Lung (tissue), 12 donors: ENCODE measurements around the gene TREM2. TPM values are rescaled to one million over a fixed set of nuclear protein-coding genes. Genes with fewer than 3 reads are reported as not detected.

Experiments used
- ATAC-seq: fragments of 200-7000 bp; cut with Tn5 transposase; one replicate; pipeline ENCODE4 v1.9.1; 2020; ENCODE audit warnings: moderate number of reproducible peaks; ENCODE audit not compliant: insufficient read depth, low FRiP score
- DNase-seq, 3 donors: peaks; one replicate each; pipeline ENCODE4 v3.0.0-alpha.2; 2013 to 2017
- H3K27ac ChIP-seq, 2 donors: one replicate each; pipeline ENCODE4 v1.5.1; 2013; ENCODE audit warnings: mild to moderate bottlenecking in 2 of 2, moderate library complexity in 2 of 2, control low read depth in 1 of 2, inconsistent platforms in 1 of 2, low read depth in 1 of 2, low read length in 1 of 2
- H3K27me3 ChIP-seq, 3 donors: one replicate each; pipeline ENCODE4 v1.5.1; 2013; ENCODE audit warnings: low read length in 2 of 3; ENCODE audit not compliant: control insufficient read depth in 3 of 3, insufficient read depth in 3 of 3
- H3K36me3 ChIP-seq, 4 donors: one replicate each; pipeline ENCODE4 v1.5.1; 2013; ENCODE audit warnings: low read length in 4 of 4, mild to moderate bottlenecking in 1 of 4, moderate library complexity in 1 of 4; ENCODE audit not compliant: control insufficient read depth in 4 of 4, insufficient read depth in 4 of 4
- H3K4me1 ChIP-seq, 5 donors: one replicate each; pipeline ENCODE4 v1.5.1; 2013; ENCODE audit warnings: low read length in 5 of 5, mild to moderate bottlenecking in 2 of 5, moderate library complexity in 1 of 5; ENCODE audit not compliant: control insufficient read depth in 5 of 5, insufficient read depth in 5 of 5
- H3K4me3 ChIP-seq: one replicate; pipeline ENCODE4 v1.5.1; 2013; ENCODE audit warnings: mild to moderate bottlenecking, control low read depth, moderate library complexity
- H3K9ac ChIP-seq, 2 donors: one replicate each; pipeline ENCODE4 v1.5.1; 2013; ENCODE audit warnings: low read length in 2 of 2, control low read depth in 1 of 2; ENCODE audit not compliant: insufficient read depth in 1 of 2
- H3K9me3 ChIP-seq, 4 donors: one replicate each; pipeline ENCODE4 v1.5.1; 2013; ENCODE audit warnings: low read length in 3 of 4, mild to moderate bottlenecking in 1 of 4, moderate library complexity in 1 of 4; ENCODE audit not compliant: control insufficient read depth in 4 of 4, insufficient read depth in 3 of 4
- WGBS, 2 donors: extraction: QIAGEN DNeasy Blood & Tissue Kit; methylation state at CpG; one replicate each; pipeline ENCODE4 v1.1.7; 2013; 5-methylcytosine and 5-hydroxymethylcytosine counted together
- polyA plus RNA-seq, 2 donors: library from polyadenylated mRNA; stranded (reverse); fragments of 200-250 nt; gene quantifications; one replicate each; pipeline ENCODE4 v1.2.1, GENCODE V29; 2013
- total RNA-seq, 2 donors: library from RNA; depleted of rRNA in 1 of 2; stranded (reverse); fragments of >200 nt in 1 of 2; gene quantifications; one replicate each; pipeline ENCODE4 v1.2.1, GENCODE V29; 2014 to 2021
- TF ChIP-seq, protein P1 (sequence below): IDR thresholded peaks from 2 replicates; pipeline ENCODE4 v1.5.1; 2012; ENCODE audit warnings: mild to moderate bottlenecking; ENCODE audit errors: control extremely low read depth, extremely low read depth
- donor health status: control.
- donor health status: control.
- donor health status: Bipolar disorder and iron deficiency.
- donor health status: healthy.
- donor health status: DM: yes; HTN: yes; CAD: no.

The TREM2 gene
- total and polyA plus RNA-seq, 4 donors, result 1.6 to 48.0 (median 9.1) TPM

DNA sequence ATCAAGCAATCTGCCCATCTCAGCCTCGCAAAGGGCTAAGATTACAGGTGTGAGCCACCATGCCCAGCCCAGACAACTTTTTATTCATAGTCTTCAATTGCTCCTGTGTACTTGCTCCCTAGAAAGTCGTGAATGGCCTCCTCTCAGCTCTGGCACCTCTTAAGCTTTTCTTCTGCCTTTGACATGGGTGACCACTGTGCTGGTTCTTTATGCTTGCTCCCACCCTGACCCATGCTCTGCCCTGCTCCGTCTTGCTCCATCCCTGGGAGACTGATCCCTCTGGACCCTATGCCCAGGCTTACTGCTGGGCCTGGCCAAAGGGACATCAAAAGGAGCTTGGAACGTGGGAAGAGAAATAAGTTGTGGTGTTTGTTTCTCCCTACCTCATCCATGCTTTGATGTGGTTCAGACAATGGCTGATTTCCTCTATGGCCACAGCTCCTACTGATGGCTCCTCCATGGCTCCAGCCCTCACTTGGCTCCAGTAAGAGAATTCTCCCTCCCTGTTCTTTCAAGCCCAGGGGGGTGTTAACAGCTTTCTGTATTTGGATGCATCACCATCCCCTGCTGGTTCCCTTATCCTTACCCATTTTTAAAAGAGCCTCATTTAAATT is 7.7 kb upstream of the TREM2 start:
- no peak overlapping the region for H3K9ac ChIP-seq
- ATAC-seq (no peak), DNase-seq (no peak)
- H3K27me3 ChIP-seq, result peaks cover 0 to 11% (median 0%) of the 10 kb centered on the region in 3 donors
- no peaks in the 10 kb centered on the region for H3K4me1 ChIP-seq
- WGBS, 2 donors, result 71 to 76% methylated on average over 4 of the region's 4 CpGs
- peaks cover 0 to 3% (median 0%) of the 10 kb centered on the region in 4 donors for H3K9me3 ChIP-seq
- H3K4me3 ChIP-seq, result no peak overlapping the region
- H3K36me3 ChIP-seq, result no peaks in the 10 kb centered on the region
- H3K27ac ChIP-seq, result no peak overlapping the region
- TF ChIP-seq, protein P1, sequence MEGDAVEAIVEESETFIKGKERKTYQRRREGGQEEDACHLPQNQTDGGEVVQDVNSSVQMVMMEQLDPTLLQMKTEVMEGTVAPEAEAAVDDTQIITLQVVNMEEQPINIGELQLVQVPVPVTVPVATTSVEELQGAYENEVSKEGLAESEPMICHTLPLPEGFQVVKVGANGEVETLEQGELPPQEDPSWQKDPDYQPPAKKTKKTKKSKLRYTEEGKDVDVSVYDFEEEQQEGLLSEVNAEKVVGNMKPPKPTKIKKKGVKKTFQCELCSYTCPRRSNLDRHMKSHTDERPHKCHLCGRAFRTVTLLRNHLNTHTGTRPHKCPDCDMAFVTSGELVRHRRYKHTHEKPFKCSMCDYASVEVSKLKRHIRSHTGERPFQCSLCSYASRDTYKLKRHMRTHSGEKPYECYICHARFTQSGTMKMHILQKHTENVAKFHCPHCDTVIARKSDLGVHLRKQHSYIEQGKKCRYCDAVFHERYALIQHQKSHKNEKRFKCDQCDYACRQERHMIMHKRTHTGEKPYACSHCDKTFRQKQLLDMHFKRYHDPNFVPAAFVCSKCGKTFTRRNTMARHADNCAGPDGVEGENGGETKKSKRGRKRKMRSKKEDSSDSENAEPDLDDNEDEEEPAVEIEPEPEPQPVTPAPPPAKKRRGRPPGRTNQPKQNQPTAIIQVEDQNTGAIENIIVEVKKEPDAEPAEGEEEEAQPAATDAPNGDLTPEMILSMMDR, result no peak

GRCh38 chr6:41167173-41167963 is 4.5 kb upstream of the TREM2 start:
- TF ChIP-seq, protein P1, result no peak
- no peaks in the 10 kb centered on the region for H3K36me3 ChIP-seq
- no peak overlapping the region for H3K9ac ChIP-seq
- ATAC-seq (no peak), DNase-seq (peak; percentile 13 to 55 (median 33))
- WGBS, 2 donors, result 58 to 71% methylated on average over 5 of the region's 5 CpGs
- no peak overlapping the region for H3K27ac ChIP-seq
- peaks cover 0 to 3% (median 0%) of the 10 kb centered on the region in 4 donors for H3K9me3 ChIP-seq
- H3K4me1 ChIP-seq, result no peaks in the 10 kb centered on the region
- peaks cover 0 to 6% (median 0%) of the 10 kb centered on the region in 3 donors for H3K27me3 ChIP-seq
- no peak overlapping the region for H3K4me3 ChIP-seq

DNA sequence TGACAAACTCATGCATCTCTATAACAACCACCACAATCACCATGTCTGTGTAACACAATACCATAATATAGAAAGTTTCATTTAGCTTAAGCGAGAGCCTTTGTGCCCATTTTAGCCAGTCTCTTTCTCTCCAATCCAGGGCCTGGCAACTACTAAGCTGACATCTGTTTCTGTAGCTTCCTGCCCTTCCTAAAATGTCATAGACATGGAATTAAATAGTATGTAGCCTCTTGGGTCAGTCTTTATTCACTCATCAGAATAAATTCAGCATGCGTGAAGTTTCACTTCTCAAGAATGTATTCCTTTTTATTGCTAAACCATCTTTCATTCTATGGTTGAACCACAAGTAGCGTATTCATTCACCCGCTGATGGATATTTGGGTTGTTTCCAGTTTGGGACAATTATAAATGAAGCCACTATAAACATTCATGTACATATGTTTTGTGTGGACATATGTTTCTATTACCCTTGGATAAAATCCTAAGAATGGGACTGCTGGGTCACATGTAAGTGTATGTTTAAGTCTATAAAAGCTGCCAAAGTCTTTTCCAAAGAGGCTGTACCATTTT is 1.7 kb upstream of the TREM2 start:
- H3K4me1 ChIP-seq, result peaks cover 0 to 5% (median 2%) of the 10 kb centered on the region in 5 donors
- peaks cover 0 to 3% (median 0%) of the 10 kb centered on the region in 4 donors for H3K9me3 ChIP-seq
- WGBS, 2 donors, result 83 to 90% methylated on average over 4 of the region's 4 CpGs
- TF ChIP-seq, protein P1, result no peak
- no peaks in the 10 kb centered on the region for H3K27me3 ChIP-seq
- DNase-seq (peak in 1 of 3 donors; percentile 27), ATAC-seq (no peak)
- H3K36me3 ChIP-seq, result no peaks in the 10 kb centered on the region
- H3K4me3 ChIP-seq, result no peak overlapping the region
- H3K9ac ChIP-seq, result no peak overlapping the region
- H3K27ac ChIP-seq, result no peak overlapping the region
